WTC11 (cell line): ENCODE measurements around the gene SYNGR3. TPM values are rescaled to one million over a fixed set of nuclear protein-coding genes. Genes with fewer than 3 reads are reported as not detected.
A peak's percentile ranks its signal among the peaks of the same experiment; 100 is the strongest.

ENCODE experiments used
- ATAC-seq: fragments of 200-7000 bp; cut with Tn5 transposase; 2 replicates; pipeline ENCODE4 v1.10.0; 2021; ENCODE audit warnings: mild to moderate bottlenecking, moderate library complexity
- CTCF ChIA-PET: fragments of 300-600 bp; sonication (Branson Sonifier 250); formaldehyde crosslinking; loops from one replicate; lab custom pipeline; 2021; ENCODE audit warnings: antibody characterized with exemption; lab: Charles Lee
- POLR2A ChIA-PET: fragments of 350-600 bp; sonication (Branson Sonifier 250); formaldehyde crosslinking; loops from one replicate; lab custom pipeline; 2021; ENCODE audit warnings: antibody characterized with exemption; lab: Charles Lee
- DNase-seq: peaks from one replicate; pipeline ENCODE4 v3.0.0; 2021; ENCODE audit warnings: low spot score
- H3K27ac Mint-ChIP-seq: 2 replicates; pipeline ENCODE4 v1.8.0; 2021; ENCODE audit warnings: mixed read lengths
- H3K27me3 Mint-ChIP-seq: 2 replicates; pipeline ENCODE4 v1.8.0; 2021; ENCODE audit warnings: low read depth, mild to moderate bottlenecking, moderate library complexity, mixed read lengths
- H3K36me3 Mint-ChIP-seq: 2 replicates; pipeline ENCODE4 v1.8.0; 2021; ENCODE audit warnings: mixed read lengths
- H3K4me1 Mint-ChIP-seq: 2 replicates; pipeline ENCODE4 v1.8.0; 2022; ENCODE audit warnings: mixed read lengths
- H3K4me3 Mint-ChIP-seq: 2 replicates; pipeline ENCODE4 v1.8.0; 2021; ENCODE audit warnings: mild to moderate bottlenecking, moderate library complexity, mixed read lengths
- H3K9me3 Mint-ChIP-seq: 2 replicates; pipeline ENCODE4 v1.8.0; 2021; ENCODE audit warnings: mixed read lengths
- CTCF ChIP-seq: fragments of 200-600 bp; IDR thresholded peaks from 2 replicates; pipeline ENCODE4 v1.8.0; 2022; ENCODE audit warnings: antibody characterized with exemption
- E2F4 ChIP-seq: sonication (generic); formaldehyde crosslinking; IDR thresholded peaks from 2 replicates; pipeline ENCODE4 v1.8.1; 2022; ENCODE audit warnings: low read depth, mild to moderate bottlenecking, moderate library complexity, missing genetic modification reagents, borderline replicate concordance
- EMX1 ChIP-seq: fragments of 250-450 bp; sonication (Bioruptor Pico); IDR thresholded peaks from 2 replicates; pipeline ENCODE4 v1.8.0; 2021; ENCODE audit warnings: mild to moderate bottlenecking
- GTF2I ChIP-seq: fragments of 250-450 bp; sonication (Bioruptor Pico); conservative IDR thresholded peaks from 2 replicates; pipeline ENCODE4 v1.4.0; 2021; ENCODE audit warnings: mild to moderate bottlenecking
- IRF1 ChIP-seq: sonication (generic); formaldehyde crosslinking; IDR thresholded peaks from 2 replicates; pipeline ENCODE4 v1.8.0; 2023; ENCODE audit warnings: missing genetic modification reagents
- JUN ChIP-seq: sonication (generic); formaldehyde crosslinking; IDR thresholded peaks from 2 replicates; pipeline ENCODE4 v1.8.0; 2023; ENCODE audit warnings: mild to moderate bottlenecking, missing genetic modification reagents
- MYBL2 ChIP-seq: sonication (generic); formaldehyde crosslinking; IDR thresholded peaks from 2 replicates; pipeline ENCODE4 v1.8.1; 2023; ENCODE audit warnings: mild to moderate bottlenecking, moderate library complexity, missing genetic modification reagents
- OVOL2 ChIP-seq: fragments of 250-450 bp; sonication (Bioruptor Pico); IDR thresholded peaks from 2 replicates; pipeline ENCODE4 v1.9.0; 2021; ENCODE audit warnings: mild to moderate bottlenecking, borderline replicate concordance
- RORB ChIP-seq: fragments of 250-450 bp; sonication (Bioruptor Pico); IDR thresholded peaks from 2 replicates; pipeline ENCODE4 v1.9.0; 2021; ENCODE audit warnings: mild to moderate bottlenecking
- ZNF263 ChIP-seq: sonication (generic); formaldehyde crosslinking; IDR thresholded peaks from 2 replicates; pipeline ENCODE4 v1.8.1; 2022; ENCODE audit warnings: low read depth, mild to moderate bottlenecking, moderate library complexity, missing genetic modification reagents
- total RNA-seq: library from RNA; stranded (reverse); gene quantifications from 3 replicates; pipeline ENCODE4 v1.2.3, GENCODE V29; 2021
- TF ChIP-seq, protein P1 (sequence below): fragments of 250-450 bp; sonication (Bioruptor Pico); IDR thresholded peaks from 2 replicates; pipeline ENCODE4 v1.9.0; 2021; ENCODE audit warnings: moderate library complexity, mild to moderate bottlenecking, inconsistent platforms, borderline replicate concordance
- TF ChIP-seq, protein P2 (sequence below): sonication (generic); formaldehyde crosslinking; conservative IDR thresholded peaks from 2 replicates; pipeline ENCODE4 v1.8.1; 2022; ENCODE audit warnings: mild to moderate bottlenecking, missing genetic modification reagents
- TF ChIP-seq, protein P3 (sequence below): sonication (generic); formaldehyde crosslinking; IDR thresholded peaks from 2 replicates; pipeline ENCODE4 v1.8.0; 2022; ENCODE audit warnings: mild to moderate bottlenecking, missing genetic modification reagents
- TF ChIP-seq, protein P4 (sequence below): sonication (generic); formaldehyde crosslinking; IDR thresholded peaks from 2 replicates; pipeline ENCODE4 v1.8.1; 2022; ENCODE audit warnings: missing genetic modification reagents, borderline replicate concordance

SYNGR3 gene
- total RNA-seq, 1 experiment from 2014 or later: 41.5 TPM

GRCh38 chr16:2008009-2008526 is 18.3 kb downstream of the SYNGR3 start:
- no peak overlapping the region for H3K27ac Mint-ChIP-seq
- H3K4me3 Mint-ChIP-seq: peak overlapping the region; percentile 71
- ChIA-PET POLR2A (no interaction called here), CTCF (interaction anchor here (0.7 to 1.8 kb wide), 3 partner anchors 9 to 82 kb away, joined by 3 to 6 read pairs (median 3); no protein-coding TSS in a partner anchor)
- H3K27me3 Mint-ChIP-seq: no peaks in the 10 kb centered on the region
- TF ChIP-seq MYBL2 (CRISPR knock-in tag): no peak
- no peak for TF ChIP-seq RORB (CRISPR knock-in tag)
- no peak for TF ChIP-seq CTCF
- TF ChIP-seq, protein P1, sequence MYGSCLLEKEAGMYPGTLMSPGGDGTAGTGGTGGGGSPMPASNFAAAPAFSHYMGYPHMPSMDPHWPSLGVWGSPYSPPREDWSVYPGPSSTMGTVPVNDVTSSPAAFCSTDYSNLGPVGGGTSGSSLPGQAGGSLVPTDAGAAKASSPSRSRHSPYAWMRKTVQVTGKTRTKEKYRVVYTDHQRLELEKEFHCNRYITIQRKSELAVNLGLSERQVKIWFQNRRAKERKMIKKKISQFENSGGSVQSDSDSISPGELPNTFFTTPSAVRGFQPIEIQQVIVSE (CRISPR knock-in tag): no peak
- TF ChIP-seq JUN (CRISPR knock-in tag): no peak
- TF ChIP-seq GTF2I (CRISPR knock-in tag): no peak
- TF ChIP-seq OVOL2: no peak
- TF ChIP-seq, protein P2, sequence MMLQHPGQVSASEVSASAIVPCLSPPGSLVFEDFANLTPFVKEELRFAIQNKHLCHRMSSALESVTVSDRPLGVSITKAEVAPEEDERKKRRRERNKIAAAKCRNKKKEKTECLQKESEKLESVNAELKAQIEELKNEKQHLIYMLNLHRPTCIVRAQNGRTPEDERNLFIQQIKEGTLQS: no peak
- TF ChIP-seq ZNF263: no peak
- TF ChIP-seq, protein P3, sequence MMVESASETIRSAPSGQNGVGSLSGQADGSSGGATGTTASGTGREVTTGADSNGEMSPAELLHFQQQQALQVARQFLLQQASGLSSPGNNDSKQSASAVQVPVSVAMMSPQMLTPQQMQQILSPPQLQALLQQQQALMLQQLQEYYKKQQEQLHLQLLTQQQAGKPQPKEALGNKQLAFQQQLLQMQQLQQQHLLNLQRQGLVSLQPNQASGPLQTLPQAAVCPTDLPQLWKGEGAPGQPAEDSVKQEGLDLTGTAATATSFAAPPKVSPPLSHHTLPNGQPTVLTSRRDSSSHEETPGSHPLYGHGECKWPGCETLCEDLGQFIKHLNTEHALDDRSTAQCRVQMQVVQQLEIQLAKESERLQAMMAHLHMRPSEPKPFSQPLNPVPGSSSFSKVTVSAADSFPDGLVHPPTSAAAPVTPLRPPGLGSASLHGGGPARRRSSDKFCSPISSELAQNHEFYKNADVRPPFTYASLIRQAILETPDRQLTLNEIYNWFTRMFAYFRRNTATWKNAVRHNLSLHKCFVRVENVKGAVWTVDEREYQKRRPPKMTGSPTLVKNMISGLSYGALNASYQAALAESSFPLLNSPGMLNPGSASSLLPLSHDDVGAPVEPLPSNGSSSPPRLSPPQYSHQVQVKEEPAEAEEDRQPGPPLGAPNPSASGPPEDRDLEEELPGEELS (CRISPR knock-in tag): no peak
- TF ChIP-seq E2F4: no peak
- peaks cover 5% of the 10 kb centered on the region; the same call in 1 of the 2 replicates for H3K36me3 Mint-ChIP-seq
- ATAC-seq: no peak
- H3K9me3 Mint-ChIP-seq: no peaks in the 10 kb centered on the region
- DNase-seq: no peak
- H3K4me1 Mint-ChIP-seq: peaks cover 39% of the 10 kb centered on the region

DNA sequence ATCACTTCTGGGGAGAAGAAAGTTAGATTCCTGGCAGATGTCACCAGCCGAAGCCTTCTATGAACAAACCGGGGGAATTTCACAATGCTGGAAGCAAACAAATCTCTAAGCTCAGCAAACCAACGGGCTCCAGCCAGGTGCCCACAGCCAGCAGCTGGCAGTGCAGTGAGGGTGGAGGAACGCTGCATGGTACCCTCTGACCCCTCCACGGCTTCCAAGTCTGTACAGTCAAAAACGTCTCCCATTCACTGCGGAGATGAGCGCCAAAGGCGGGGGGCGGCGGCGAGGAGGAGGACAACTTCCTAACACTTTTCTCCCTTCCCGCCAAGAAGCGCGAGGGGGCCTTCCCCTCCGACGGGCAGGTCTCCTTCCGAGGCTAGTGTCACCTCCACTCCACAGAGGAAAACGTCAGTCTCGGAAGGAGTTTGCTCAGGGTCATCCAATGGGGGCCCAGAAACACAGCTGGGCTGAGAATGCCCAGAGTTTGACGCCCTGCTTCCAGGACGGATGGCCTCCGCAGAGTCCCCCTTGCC is 18.9 kb downstream of the SYNGR3 start:
- DNase-seq: no peak
- H3K4me1 Mint-ChIP-seq: peaks cover 39% of the 10 kb centered on the region
- no peaks in the 10 kb centered on the region for H3K9me3 Mint-ChIP-seq
- peaks cover 5% of the 10 kb centered on the region; the same call in 1 of the 2 replicates for H3K36me3 Mint-ChIP-seq
- CTCF ChIA-PET: interaction anchor here (0.6 to 1.8 kb wide), 3 partner anchors 82 to 133 kb away, joined by 3 to 6 read pairs (median 4); no protein-coding TSS in a partner anchor
- POLR2A ChIA-PET: no interaction called here
- no peak for ATAC-seq
- peak overlapping the region; percentile 4; the same call in 1 of the 2 replicates for H3K27ac Mint-ChIP-seq
- no peaks in the 10 kb centered on the region for H3K27me3 Mint-ChIP-seq
- TF ChIP-seq, protein P4, sequence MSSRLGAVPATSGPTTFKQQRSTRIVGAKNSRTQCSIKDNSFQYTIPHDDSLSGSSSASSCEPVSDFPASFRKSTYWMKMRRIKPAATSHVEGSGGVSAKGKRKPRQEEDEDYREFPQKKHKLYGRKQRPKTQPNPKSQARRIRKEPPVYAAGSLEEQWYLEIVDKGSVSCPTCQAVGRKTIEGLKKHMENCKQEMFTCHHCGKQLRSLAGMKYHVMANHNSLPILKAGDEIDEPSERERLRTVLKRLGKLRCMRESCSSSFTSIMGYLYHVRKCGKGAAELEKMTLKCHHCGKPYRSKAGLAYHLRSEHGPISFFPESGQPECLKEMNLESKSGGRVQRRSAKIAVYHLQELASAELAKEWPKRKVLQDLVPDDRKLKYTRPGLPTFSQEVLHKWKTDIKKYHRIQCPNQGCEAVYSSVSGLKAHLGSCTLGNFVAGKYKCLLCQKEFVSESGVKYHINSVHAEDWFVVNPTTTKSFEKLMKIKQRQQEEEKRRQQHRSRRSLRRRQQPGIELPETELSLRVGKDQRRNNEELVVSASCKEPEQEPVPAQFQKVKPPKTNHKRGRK: no peak
- TF ChIP-seq EMX1 (CRISPR knock-in tag) (no peak), IRF1 (0 out of 2 replicates have a peak, but pooled peaks have one; percentile 31)
- peak overlapping the region; percentile 71 for H3K4me3 Mint-ChIP-seq
